GM12878 (cell line): ENCODE results near the gene RXFP1. TPM values are rescaled to one million over a fixed set of nuclear protein-coding genes. Genes with fewer than 3 reads are reported as not detected.

Source experiments
- ATAC-seq: fragments of 200-7000 bp; cut with Tn5 transposase; 3 replicates; pipeline ENCODE4 v1.9.1; 2020; ENCODE audit warnings: mild to moderate bottlenecking, moderate library complexity
- BruUV-seq: library from RNA; stranded (reverse); fragments of 400-500 nt; replicated peaks from 2 replicates; lab custom pipeline; 2021; lab: Mats Ljungman, UMichigan
- CTCF ChIA-PET: fragments of 300-600 bp; sonication (Branson Sonifier 250); formaldehyde crosslinking; extraction: SDS; loops from one replicate; lab custom pipeline; 2021; ENCODE audit warnings: inconsistent platforms; lab: Yijun Ruan, JAX
- POLR2A ChIA-PET: fragments of 350-600 bp; formaldehyde crosslinking; extraction: SDS; loops from one replicate; lab custom pipeline; 2021; ENCODE audit warnings: inconsistent platforms; lab: Charles Lee
- RAD21 ChIA-PET: fragments of 300-600 bp; sonication (Branson Sonifier 250); formaldehyde crosslinking; loops from one replicate; lab custom pipeline; 2023; ENCODE audit warnings: antibody characterized with exemption; ENCODE audit not compliant: unreplicated experiment; lab: Charles Lee
- SMC1A ChIA-PET: fragments of 300-600 bp; sonication (Branson Sonifier 250); formaldehyde crosslinking; loops from one replicate; lab custom pipeline; 2023; ENCODE audit not compliant: unreplicated experiment, uncharacterized antibody; lab: Charles Lee
- DNase-seq: peaks from one replicate; pipeline ENCODE4 v3.0.0-alpha.2; 2011; ENCODE audit warnings: low read depth, low spot score
- FAIRE-seq: peaks from 3 replicates; lab custom pipeline; 2011; peaks lifted over from hg19 to GRCh38; lab: Jason Lieb, UNC
- H2AFZ ChIP-seq: 2 replicates; pipeline ENCODE4 v1.6.0; 2011; ENCODE audit warnings: low read depth, low read length, control low read depth; ENCODE audit not compliant: control insufficient read depth
- H3K27ac ChIP-seq: 2 replicates; pipeline ENCODE4 v1.5.1; 2011; ENCODE audit warnings: control low read depth; ENCODE audit not compliant: control insufficient read depth, insufficient read depth
- H3K27me3 ChIP-seq, 2 experiments: replicated peaks in 1 of 2; 2 replicates each; pipeline versions ENCODE4 v1.6.0 to v1.6.1; 2011; ENCODE audit warnings: low read length in 1 of 2; ENCODE audit not compliant: control insufficient read depth in 2 of 2, insufficient read depth in 2 of 2
- H3K36me3 ChIP-seq, 2 experiments: 2 replicates each; pipeline ENCODE4 v1.5.1; 2011; ENCODE audit warnings: low read length in 1 of 2; ENCODE audit not compliant: control insufficient read depth in 2 of 2, insufficient read depth in 2 of 2
- H3K4me1 ChIP-seq: 2 replicates; pipeline ENCODE4 v1.6.1; 2011; ENCODE audit warnings: mild to moderate bottlenecking, low read length, moderate library complexity, mixed read lengths; ENCODE audit not compliant: control insufficient read depth, insufficient read depth
- H3K4me2 ChIP-seq: 2 replicates; pipeline ENCODE4 v1.6.0; 2011; ENCODE audit warnings: control low read depth; ENCODE audit not compliant: control insufficient read depth, insufficient read depth
- H3K4me3 ChIP-seq: fragments of 200-600 bp; sonication (generic); 2 replicates; pipeline ENCODE4 v1.5.1; 2016
- H3K79me2 ChIP-seq: 2 replicates; pipeline ENCODE4 v1.6.0; 2011; ENCODE audit warnings: low read length; ENCODE audit not compliant: control insufficient read depth, insufficient read depth
- H3K9ac ChIP-seq: 2 replicates; pipeline ENCODE4 v1.8.0; 2011; ENCODE audit warnings: low read length, control low read depth, mixed read lengths; ENCODE audit not compliant: control insufficient read depth, insufficient read depth
- H3K9me3 ChIP-seq: replicated peaks from 3 replicates; pipeline ENCODE4 v1.5.1; 2011; ENCODE audit warnings: mild to moderate bottlenecking, low read length; ENCODE audit not compliant: control insufficient read depth, insufficient read depth
- H4K20me1 ChIP-seq: 2 replicates; pipeline ENCODE4 v1.6.0; 2011; ENCODE audit not compliant: control insufficient read depth, insufficient read depth
- IKZF2 ChIP-seq, 2 experiments: fragments of 450-650 bp; IDR thresholded peaks; 2 replicates each; pipeline ENCODE4 v1.6.1; 2017; ENCODE audit warnings: mild to moderate bottlenecking in 2 of 2, moderate library complexity in 2 of 2
- JUNB ChIP-seq: IDR thresholded peaks from 2 replicates; pipeline ENCODE4 v1.6.1; 2016; ENCODE audit warnings: antibody characterized with exemption, mild to moderate bottlenecking
- KLF5 ChIP-seq: fragments of 450-650 bp; IDR thresholded peaks from 2 replicates; pipeline ENCODE4 v1.6.1; 2014; ENCODE audit warnings: mild to moderate bottlenecking; ENCODE audit not compliant: partially characterized antibody
- MEF2B ChIP-seq: fragments of 450-650 bp; IDR thresholded peaks from 2 replicates; pipeline ENCODE4 v1.6.1; 2018; ENCODE audit warnings: mild to moderate bottlenecking, moderate library complexity; ENCODE audit not compliant: partially characterized antibody, poor library complexity, severe bottlenecking
- NFIC ChIP-seq: IDR thresholded peaks from 2 replicates; pipeline ENCODE4 v1.6.1; 2012; ENCODE audit warnings: low read depth, mild to moderate bottlenecking, inconsistent platforms, low read length, moderate library complexity
- SMAD5 ChIP-seq: IDR thresholded peaks from 2 replicates; pipeline ENCODE4 v1.6.1; 2016; ENCODE audit warnings: antibody characterized with exemption, low read depth
- SPI1 ChIP-seq: IDR thresholded peaks from 2 replicates; pipeline ENCODE4 v1.6.1; 2011; ENCODE audit warnings: low read depth, mild to moderate bottlenecking, low read length, moderate library complexity, borderline replicate concordance; ENCODE audit not compliant: insufficient read depth
- WGBS: methylation state at CpG from one replicate; pipeline ENCODE4 v1.1.6; 2016; ENCODE audit warnings: low lambda C conversion rate; ENCODE audit not compliant: insufficient replicate concordance, insufficient coverage; ENCODE audit errors: missing lambda C conversion rate; 5-methylcytosine and 5-hydroxymethylcytosine counted together
- in situ Hi-C: fragments of 300-500 bp; cut with MboI; formaldehyde crosslinking; loops from 9 replicates; pipeline ENCODE4 v1.14.3; 2018; ENCODE audit warnings: mixed read lengths
- intact Hi-C: fragments of 100-400 bp; cut with micrococcal nuclease; formaldehyde crosslinking; loops from one replicate; pipeline ENCODE4 v1.14.2; 2022; ENCODE audit not compliant: unreplicated experiment
- polyA plus RNA-seq, 11 experiments: library from polyadenylated mRNA; depleted of rRNA in 4 of 11; unstranded in 6 of 11; stranded (reverse) in 5 of 11; fragments of >200 nt; fragmentation: Nextera tagmentation in 4 of 11; fragmentation: Illumina TruSeq in 1 of 11; extraction: Ambion mirVana in 4 of 11; extraction: Trizol in 1 of 11; gene quantifications; 1 replicate in 1 of 11; 2 replicates in 10 of 11; pipeline versions ENCODE4 v1.2.1 to v1.2.3, GENCODE V29; 2011 to 2016; ENCODE audit warnings: inconsistent platforms in 2 of 11, missing spikeins in 2 of 11, low read depth in 1 of 11
- total RNA-seq, 4 experiments: library from RNA; depleted of rRNA in 3 of 4; stranded (reverse); fragments of >200 nt in 3 of 4; fragmentation: Illumina TruSeq in 1 of 4; extraction: Trizol in 1 of 4; gene quantifications; 2 replicates each; pipeline versions ENCODE4 v1.2.1 to v1.2.3, GENCODE V29; 2013 to 2021
- TF ChIP-seq, protein P1 (sequence below): IDR thresholded peaks from 2 replicates; pipeline ENCODE4 v1.6.1; 2012; ENCODE audit warnings: low read length, inconsistent platforms

Gene RXFP1
- total and polyA plus RNA-seq, 10 of the 15 experiments (the other 5 are each of a cell fraction or from before 2014, with no cell fraction given), result 0.12 TPM; not detected in 9

DNA sequence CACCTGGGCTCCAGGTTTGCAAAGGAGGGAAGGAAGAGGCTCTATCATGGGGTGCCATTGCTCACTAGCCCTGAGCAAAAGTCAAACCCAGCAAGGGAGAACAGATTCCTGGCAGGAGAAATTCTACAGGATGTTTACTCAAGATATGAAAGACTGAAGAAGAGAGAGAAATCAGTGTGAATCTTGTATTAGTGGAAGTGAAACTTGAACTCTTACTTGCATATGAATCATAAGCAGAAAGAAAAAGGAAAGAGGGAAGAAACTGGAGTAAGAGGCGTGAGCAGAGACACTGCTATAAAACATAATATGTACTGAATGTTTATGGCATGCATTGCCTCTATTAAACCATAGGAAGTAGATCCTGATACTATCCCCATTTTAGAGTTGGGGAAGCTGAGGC lies 89.1 kb downstream of the RXFP1 start:
- ATAC-seq (peak; percentile 75), FAIRE-seq (peak; percentile 38), DNase-seq (no peak)
- BruUV-seq, result no TSS peak
- POLR2A ChIA-PET, result no interaction called here
- peak; percentile 28 to 37; a peak in 1 of 4 replicates for TF ChIP-seq IKZF2 (IDR thresholded peaks at IDR 0.05)
- TF ChIP-seq MEF2B, result no peak
- TF ChIP-seq, protein P1, sequence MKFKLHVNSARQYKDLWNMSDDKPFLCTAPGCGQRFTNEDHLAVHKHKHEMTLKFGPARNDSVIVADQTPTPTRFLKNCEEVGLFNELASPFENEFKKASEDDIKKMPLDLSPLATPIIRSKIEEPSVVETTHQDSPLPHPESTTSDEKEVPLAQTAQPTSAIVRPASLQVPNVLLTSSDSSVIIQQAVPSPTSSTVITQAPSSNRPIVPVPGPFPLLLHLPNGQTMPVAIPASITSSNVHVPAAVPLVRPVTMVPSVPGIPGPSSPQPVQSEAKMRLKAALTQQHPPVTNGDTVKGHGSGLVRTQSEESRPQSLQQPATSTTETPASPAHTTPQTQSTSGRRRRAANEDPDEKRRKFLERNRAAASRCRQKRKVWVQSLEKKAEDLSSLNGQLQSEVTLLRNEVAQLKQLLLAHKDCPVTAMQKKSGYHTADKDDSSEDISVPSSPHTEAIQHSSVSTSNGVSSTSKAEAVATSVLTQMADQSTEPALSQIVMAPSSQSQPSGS, result peak; percentile 49; the same call in 1 of the 2 replicates
- peak; percentile 70 for TF ChIP-seq SPI1
- 0 out of 2 replicates have a peak, but pooled peaks have one; percentile 15 for TF ChIP-seq NFIC
- TF ChIP-seq SMAD5, result no peak
- no peak for TF ChIP-seq KLF5
- TF ChIP-seq JUNB, result peak; percentile 41
- CTCF ChIA-PET, result no interaction called here
- Histone ChIP-seq H3K9ac (no peak overlapping the region), H3K27ac (no peak overlapping the region), H3K36me3 (no peaks in the 10 kb centered on the region), H3K4me3 (no peak overlapping the region), H3K4me2 (peak overlapping the region; percentile 26), H3K27me3 (no peaks in the 10 kb centered on the region), H3K9me3 (no peaks in the 10 kb centered on the region; the same call in 2 of the 3 replicates), H2AFZ (no peak overlapping the region), H3K4me1 (peaks cover 10% of the 10 kb centered on the region), H4K20me1 (no peaks in the 10 kb centered on the region), H3K79me2 (no peaks in the 10 kb centered on the region)
- intact Hi-C loops (no loop called here), in situ Hi-C loops (no loop called here)
- WGBS, result 0% methylated on average over 1 of the region's 1 CpG
- RAD21 ChIA-PET, result no interaction called here
- SMC1A ChIA-PET, result interaction anchor here (1.2 kb wide), 1 partner anchor 10 kb away, joined by 4 read pairs; no protein-coding TSS in a partner anchor
